Measurements from ENCODE around the gene BCL3. TPM values are rescaled to one million over a fixed set of nuclear protein-coding genes. Genes with fewer than 3 reads are reported as not detected.
"Not testable (repeated sequence)": the region's sequence is repeated elsewhere in the genome, so short reads cannot be mapped to it uniquely, and the experiment has no call there.

The BCL3 gene
- total RNA-seq, 2 experiments from 2014 or later = 63.4 to 66.6 TPM

DNA sequence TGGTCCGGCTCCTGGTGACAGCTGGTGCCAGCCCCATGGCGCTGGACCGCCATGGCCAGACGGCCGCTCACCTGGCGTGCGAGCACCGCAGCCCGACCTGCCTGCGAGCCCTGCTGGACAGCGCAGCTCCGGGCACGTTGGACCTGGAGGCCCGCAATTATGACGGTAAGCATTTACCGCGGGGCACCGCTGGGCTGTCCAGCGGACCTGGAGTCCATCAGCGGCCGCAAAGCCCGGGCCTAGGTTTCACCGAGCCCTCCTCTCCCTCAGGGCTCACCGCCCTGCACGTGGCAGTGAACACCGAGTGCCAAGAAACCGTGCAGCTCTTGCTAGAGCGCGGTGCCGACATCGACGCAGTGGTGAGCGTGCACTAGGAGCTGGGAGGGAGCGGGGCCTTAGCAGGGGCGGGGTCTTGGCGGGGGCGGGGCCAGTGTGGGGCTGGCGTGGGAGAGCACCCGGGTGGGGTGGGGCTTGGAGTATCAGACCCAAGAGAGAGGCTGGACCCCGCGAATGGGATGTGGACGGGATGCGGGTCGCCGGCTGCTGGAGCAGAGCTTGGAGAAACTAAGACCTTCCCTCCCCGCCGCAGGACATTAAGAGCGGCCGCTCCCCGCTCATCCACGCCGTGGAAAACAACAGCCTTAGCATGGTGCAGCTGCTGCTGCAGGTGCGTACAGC, 8.7 kb downstream of the BCL3 start:
- no peaks in the 10 kb centered on the region for H3K27me3 Mint-ChIP-seq
- peaks cover 65% of the 10 kb centered on the region for H3K4me1 Mint-ChIP-seq
- ChIA-PET POLR2A (interaction anchor here (1.6 kb wide), 1 partner anchor 10 kb away, joined by 5 read pairs; no protein-coding TSS in a partner anchor), CTCF (no interaction called here)
- peaks cover 73% of the 10 kb centered on the region for H3K36me3 Mint-ChIP-seq (ENCODE audit: low read depth)
- H3K27ac Mint-ChIP-seq = peak overlapping the region; percentile 61
- H3K9me3 Mint-ChIP-seq = no peaks in the 10 kb centered on the region
- H3K4me3 Mint-ChIP-seq = no peak overlapping the region
- DNase-seq = no peak

DNA sequence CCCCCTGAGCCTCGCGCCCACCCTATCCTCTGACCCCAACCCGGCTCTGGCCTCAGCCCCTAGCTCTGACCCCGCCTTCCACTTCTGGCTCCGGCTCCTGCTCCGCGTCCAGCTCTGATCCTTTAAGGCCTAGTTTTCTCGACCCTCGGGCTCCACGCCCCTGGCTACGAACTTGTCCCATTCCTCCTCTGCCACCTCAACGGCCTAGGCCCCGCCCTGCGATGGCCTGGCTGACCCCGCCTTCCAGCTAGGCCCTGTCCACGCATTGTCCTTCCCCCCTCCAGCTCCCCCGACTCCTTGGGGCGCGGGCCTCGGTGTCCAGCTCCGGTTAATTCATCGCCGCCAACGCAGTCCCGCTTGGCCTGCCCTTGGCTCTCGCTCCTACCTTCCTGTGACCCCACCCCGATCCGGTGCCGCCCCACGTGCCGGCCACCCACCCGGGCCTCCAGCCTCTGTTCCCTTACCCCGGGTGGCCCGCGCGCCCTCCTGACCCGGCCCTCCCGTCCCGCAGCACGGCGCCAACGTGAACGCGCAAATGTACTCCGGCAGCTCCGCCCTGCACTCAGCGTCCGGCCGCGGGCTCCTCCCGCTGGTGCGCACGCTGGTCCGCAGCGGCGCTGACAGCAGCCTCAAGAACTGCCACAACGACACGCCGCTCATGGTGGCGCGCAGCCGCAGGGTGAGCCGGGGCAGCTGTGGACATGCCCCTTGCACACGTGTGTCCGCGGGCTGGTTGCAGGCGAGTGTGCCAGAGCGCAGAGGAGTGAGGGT, 9.4 kb downstream of the BCL3 start:
- no peak for DNase-seq
- no peaks in the 10 kb centered on the region for H3K27me3 Mint-ChIP-seq
- H3K9me3 Mint-ChIP-seq = no peaks in the 10 kb centered on the region
- H3K4me1 Mint-ChIP-seq = peaks cover 62% of the 10 kb centered on the region
- POLR2A ChIA-PET = interaction anchor here (1.6 kb wide), 1 partner anchor 9 kb away, joined by 5 read pairs; no protein-coding TSS in a partner anchor
- H3K27ac Mint-ChIP-seq = peak overlapping the region; percentile 61
- no peak overlapping the region for H3K4me3 Mint-ChIP-seq
- H3K36me3 Mint-ChIP-seq (ENCODE audit: low read depth) = peaks cover 69% of the 10 kb centered on the region
- CTCF ChIA-PET = no interaction called here

DNA sequence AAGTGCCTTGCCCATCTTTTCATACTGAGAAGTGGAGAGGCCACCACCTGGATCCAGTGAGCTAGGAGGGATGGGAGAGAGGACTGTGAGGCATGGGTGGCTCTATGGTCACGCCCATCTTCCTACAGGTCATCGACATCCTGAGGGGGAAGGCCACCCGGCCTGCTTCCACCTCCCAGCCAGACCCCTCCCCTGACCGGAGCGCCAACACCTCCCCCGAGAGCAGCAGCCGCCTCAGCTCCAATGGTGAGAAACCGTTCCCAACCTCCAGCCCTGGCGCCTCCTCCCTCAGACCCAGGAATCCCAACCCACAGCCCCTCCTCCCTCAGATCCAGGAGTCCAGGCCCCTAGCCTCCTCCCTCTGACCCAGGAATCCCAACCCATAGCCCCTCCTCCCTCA, 10.1 kb downstream of the BCL3 start:
- DNase-seq = no peak
- ChIA-PET POLR2A (interaction anchor here (1.6 kb wide), 1 partner anchor 9 kb away, joined by 5 read pairs; no protein-coding TSS in a partner anchor), CTCF (no interaction called here)
- Mint-ChIP-seq H3K36me3 (ENCODE audit: low read depth) (peaks cover 65% of the 10 kb centered on the region), H3K27ac (peak overlapping the region; percentile 10), H3K27me3 (no peaks in the 10 kb centered on the region), H3K4me3 (no peak overlapping the region), H3K4me1 (peaks cover 60% of the 10 kb centered on the region), H3K9me3 (no peaks in the 10 kb centered on the region)

DNA sequence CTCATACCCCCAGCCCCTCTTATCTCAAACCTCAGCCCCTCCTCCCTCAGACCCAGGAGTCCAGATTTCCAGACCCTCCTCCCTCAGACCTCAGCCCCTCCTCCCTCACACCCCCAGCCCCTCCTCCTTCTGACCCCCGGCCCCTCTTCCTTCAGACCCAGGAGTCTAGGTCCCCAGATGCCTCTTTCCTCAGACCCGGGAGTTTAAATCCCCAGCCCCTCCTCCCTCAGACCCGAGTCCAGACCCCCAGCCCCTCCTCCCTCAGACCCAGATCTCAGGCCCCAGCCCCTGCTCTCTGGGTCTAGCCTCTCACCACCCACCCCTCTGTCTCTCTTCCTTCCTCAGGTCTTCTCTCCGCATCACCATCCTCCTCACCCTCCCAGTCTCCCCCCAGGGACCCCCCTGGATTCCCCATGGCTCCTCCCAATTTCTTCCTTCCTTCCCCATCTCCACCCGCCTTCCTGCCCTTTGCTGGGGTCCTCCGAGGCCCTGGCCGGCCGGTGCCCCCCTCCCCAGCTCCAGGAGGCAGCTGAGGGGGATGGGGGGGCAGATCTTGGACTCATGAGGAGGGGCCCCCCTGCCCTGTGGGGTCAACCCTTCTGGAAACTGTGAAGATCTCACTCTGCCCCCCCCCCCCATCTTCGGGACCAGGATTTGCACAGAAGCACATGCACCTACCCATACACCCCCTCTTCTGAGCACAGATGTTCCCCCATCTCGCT, 10.7 kb downstream of the BCL3 start:
- H3K27me3 Mint-ChIP-seq = no peaks in the 10 kb centered on the region
- peak overlapping the region; percentile 45 for H3K27ac Mint-ChIP-seq
- ChIA-PET POLR2A (no interaction called here), CTCF (no interaction called here)
- no peak overlapping the region for H3K4me3 Mint-ChIP-seq
- no peaks in the 10 kb centered on the region for H3K9me3 Mint-ChIP-seq
- peaks cover 62% of the 10 kb centered on the region for H3K4me1 Mint-ChIP-seq
- DNase-seq = no peak
- peaks cover 60% of the 10 kb centered on the region for H3K36me3 Mint-ChIP-seq (ENCODE audit: low read depth)

DNA sequence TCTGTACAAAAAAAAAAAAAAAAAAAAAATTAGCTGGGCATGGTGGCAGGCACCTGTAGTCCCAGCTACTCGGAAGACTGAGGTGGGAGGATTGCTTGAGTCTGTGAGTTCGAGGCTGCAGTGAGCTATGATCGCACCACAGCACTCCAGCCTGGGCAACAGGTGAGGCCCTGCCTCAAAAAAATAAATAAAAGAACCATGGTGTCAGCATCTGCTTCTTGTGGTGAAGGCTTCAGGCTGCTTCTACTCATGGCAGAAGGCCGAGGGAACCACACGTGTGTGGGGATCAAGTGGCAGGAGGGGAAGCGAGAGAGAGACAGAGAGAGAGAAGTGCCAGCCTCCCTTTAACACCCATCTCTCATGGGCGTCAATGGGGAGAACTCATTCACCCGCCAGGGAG, 13.5 kb downstream of the BCL3 start:
- no peak overlapping the region for H3K4me3 Mint-ChIP-seq
- no peaks in the 10 kb centered on the region for H3K27me3 Mint-ChIP-seq
- no peak overlapping the region for H3K27ac Mint-ChIP-seq
- H3K4me1 Mint-ChIP-seq = peaks cover 50% of the 10 kb centered on the region
- ChIA-PET CTCF (interaction anchor here (0.7 kb wide), 1 partner anchor 375 kb away, joined by 3 read pairs; no protein-coding TSS in a partner anchor), POLR2A (interaction anchor here (0.9 to 1.5 kb wide), 2 partner anchors 9 to 38 kb away, joined by 3 read pairs; no protein-coding TSS in a partner anchor)
- peaks cover 43% of the 10 kb centered on the region for H3K36me3 Mint-ChIP-seq (ENCODE audit: low read depth)
- DNase-seq = no peak
- H3K9me3 Mint-ChIP-seq = no peaks in the 10 kb centered on the region

DNA sequence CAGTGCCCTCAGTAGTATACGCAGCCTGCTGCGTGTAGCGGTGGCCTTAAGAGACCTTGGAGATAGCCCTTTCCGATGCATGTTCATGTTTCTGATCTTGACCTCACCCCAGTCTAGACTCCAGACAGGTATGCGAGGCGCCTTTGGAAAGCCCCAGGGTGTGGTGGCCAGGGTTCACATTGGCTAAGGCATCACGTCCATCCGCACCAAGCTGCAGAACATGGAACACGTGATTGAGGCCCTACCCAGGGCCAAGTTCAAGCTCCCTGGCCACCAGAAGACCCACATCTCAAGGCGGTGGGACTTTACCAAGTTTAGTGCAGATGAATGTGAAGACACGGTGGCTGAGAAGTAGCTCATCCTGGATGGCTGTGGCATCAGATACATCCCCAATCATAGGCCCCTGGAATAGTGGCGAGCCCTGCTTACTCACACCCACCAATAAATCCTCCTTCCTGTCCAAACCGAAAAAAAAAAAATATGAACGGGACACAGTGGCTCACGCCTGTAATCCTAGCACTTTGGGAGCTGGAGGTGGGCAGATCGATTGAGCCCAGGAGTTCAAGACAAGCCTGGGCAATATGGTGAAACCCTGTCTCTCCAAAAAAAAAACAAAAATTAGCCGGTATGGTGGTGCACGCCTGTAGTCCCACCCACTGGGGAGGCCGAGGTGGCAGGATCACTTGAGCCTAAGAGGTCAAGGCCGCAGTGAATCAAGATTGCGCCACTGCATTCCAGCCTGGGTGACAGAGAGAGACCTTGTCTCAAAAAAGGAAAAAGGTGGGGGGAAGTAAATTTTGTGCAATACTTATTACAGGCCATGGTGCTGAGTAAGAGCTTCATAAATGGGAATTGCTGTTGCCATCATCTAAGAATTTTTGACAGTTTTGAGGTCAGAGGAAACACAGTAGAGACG, 16.8 kb downstream of the BCL3 start:
- H3K27me3 Mint-ChIP-seq = peaks cover 2% of the 10 kb centered on the region
- no peak overlapping the region for H3K27ac Mint-ChIP-seq
- peaks cover 61% of the 10 kb centered on the region for H3K4me1 Mint-ChIP-seq
- ChIA-PET CTCF (interaction anchor here (1.3 to 5.8 kb wide), 4 partner anchors 10 to 108 kb away, joined by 3 to 42 read pairs (median 5); no protein-coding TSS in a partner anchor), POLR2A (interaction anchor here (1.2 to 3.6 kb wide), 2 partner anchors 12 kb away, joined by 5 to 20 read pairs; no protein-coding TSS in a partner anchor)
- H3K36me3 Mint-ChIP-seq (ENCODE audit: low read depth) = peaks cover 31% of the 10 kb centered on the region
- no peak for DNase-seq
- H3K9me3 Mint-ChIP-seq = peaks cover 3% of the 10 kb centered on the region
- no peak overlapping the region for H3K4me3 Mint-ChIP-seq

DNA sequence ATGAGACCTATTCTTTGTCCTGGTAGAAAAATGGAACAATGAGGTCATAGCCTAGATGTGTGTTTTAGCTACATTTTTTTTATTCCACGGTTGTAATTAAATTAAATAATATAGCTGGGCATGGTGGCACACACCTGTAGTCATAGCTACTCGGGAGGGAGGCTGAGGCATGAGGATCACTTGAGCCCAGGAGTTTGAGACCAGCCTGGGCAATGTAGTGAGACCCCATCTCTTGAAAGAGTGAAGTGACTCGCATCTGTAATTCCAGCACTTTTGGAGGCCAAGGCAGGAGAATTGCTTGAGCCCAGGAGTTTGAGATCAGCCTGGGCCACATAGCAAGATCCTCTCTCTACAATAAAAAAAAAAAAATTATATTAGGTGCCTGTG, 17.4 kb downstream of the BCL3 start:
- no peak for DNase-seq
- POLR2A ChIA-PET = interaction anchor here (3.6 kb wide), 1 partner anchor 13 kb away, joined by 20 read pairs; no protein-coding TSS in a partner anchor
- H3K36me3 Mint-ChIP-seq (ENCODE audit: low read depth) = peaks cover 27% of the 10 kb centered on the region
- no peak overlapping the region for H3K4me3 Mint-ChIP-seq
- peaks cover 3% of the 10 kb centered on the region for H3K9me3 Mint-ChIP-seq
- CTCF ChIA-PET = interaction anchor here (0.5 to 5.8 kb wide), 6 partner anchors 11 to 109 kb away, joined by 3 to 42 read pairs (median 4); no protein-coding TSS in a partner anchor
- no peak overlapping the region for H3K27ac Mint-ChIP-seq
- peaks cover 62% of the 10 kb centered on the region for H3K4me1 Mint-ChIP-seq
- H3K27me3 Mint-ChIP-seq = peaks cover 2% of the 10 kb centered on the region

DNA sequence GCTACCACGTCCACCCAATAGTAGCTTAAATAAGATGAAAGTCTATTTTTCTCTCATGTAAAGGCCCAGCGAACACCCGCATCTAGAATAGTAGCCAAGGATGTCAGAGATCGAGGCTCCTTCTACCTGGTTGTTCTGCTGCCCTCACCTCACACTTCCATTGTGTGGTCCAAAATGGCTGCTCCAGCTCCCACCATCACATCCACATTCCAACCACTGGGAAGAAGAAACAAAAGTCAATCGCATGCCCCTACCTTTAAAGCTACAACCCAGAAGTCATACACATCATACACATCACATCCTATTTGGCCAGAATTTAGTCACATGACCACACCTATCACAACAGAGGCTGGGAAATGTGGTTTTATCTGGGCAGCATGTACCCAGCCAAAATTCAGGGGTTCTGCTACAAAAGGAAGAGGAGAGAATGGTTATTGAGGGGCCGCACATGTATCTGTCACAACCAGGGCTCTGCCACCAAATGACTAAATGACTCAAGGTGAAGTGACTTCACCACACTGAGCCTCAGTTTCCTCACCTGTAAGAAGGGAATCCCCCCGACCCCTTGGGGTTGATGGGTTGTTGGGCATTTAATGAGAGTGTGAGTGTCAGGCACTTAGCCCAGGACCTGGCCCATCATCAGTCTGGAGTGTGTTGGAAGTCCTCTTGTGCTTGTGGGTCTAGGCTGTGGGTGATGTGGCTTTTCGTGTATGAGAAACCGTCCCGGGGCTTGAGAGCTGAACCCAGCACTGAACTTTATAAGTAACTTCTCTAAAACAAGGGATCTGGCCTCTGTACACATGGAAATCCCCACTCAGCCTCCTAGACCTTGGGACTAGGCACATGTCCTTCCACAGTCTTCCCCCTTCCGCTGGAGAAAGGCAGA, 19.0 kb downstream of the BCL3 start:
- peaks cover 58% of the 10 kb centered on the region for H3K4me1 Mint-ChIP-seq

DNA sequence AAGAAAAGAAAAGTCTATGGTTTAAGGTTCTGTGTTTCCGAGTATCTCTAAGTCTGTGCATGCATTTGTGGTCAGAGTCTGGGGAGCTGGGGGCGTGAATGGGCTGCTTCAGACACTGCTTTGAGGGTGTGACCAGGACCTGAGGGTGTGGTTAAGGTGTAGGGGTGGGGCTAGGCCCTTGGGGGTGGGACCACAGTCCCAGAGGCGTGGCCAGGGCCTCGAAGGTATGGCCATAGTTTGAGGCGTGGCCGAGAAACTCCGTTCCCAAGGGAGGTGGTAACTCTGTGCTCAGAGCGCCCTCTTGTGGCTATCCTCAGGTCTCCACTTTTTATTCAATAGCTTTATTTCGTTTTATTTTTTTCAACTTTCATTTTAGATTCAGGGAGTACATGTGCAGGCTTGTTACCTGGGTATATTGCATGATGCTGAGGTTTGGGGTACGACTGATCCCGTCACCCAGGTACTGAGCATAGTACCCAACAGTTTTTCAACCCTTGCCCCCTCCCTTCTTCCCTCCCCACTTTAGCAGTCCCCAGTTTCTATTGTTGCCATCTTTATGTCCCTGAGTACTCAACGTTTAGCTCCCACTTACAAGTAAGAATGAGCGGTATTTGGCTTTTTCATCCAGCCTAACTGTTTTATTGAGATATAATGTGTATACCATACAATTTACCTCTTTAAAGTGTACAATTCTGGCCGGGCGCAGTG, 22.2 kb downstream of the BCL3 start:
- ChIA-PET CTCF (interaction anchor here (0.6 to 6.9 kb wide), 34 partner anchors 9 to 199 kb away, joined by 3 to 336 read pairs (median 6); partner anchors contain the start of genes NECTIN2 and PVR), POLR2A (interaction anchor here (1.0 to 6.2 kb wide), 7 partner anchors 16 to 119 kb away, joined by 3 to 84 read pairs (median 8); partner anchors contain the start of gene BCL3)
- Mint-ChIP-seq H3K9me3 (peaks cover 3% of the 10 kb centered on the region), H3K27ac (peak overlapping the region; percentile 58), H3K27me3 (peaks cover 8% of the 10 kb centered on the region), H3K4me3 (peak overlapping the region; percentile 48), H3K36me3 (ENCODE audit: low read depth) (peaks cover 10% of the 10 kb centered on the region), H3K4me1 (peaks cover 40% of the 10 kb centered on the region)
- peak; percentile 99 for DNase-seq

More for the DNA sequence above, 19.0 kb downstream of the BCL3 start:
- POLR2A ChIA-PET = interaction anchor here (1.0 to 3.6 kb wide), 3 partner anchors 10 to 44 kb away, joined by 5 to 20 read pairs (median 6); no protein-coding TSS in a partner anchor
- H3K36me3 Mint-ChIP-seq (ENCODE audit: low read depth) = peaks cover 18% of the 10 kb centered on the region
- CTCF ChIA-PET = interaction anchor here (1.0 to 5.8 kb wide), 3 partner anchors 14 to 78 kb away, joined by 3 to 42 read pairs (median 5); no protein-coding TSS in a partner anchor
- peak; percentile 30 for DNase-seq
- peaks cover 2% of the 10 kb centered on the region for H3K27me3 Mint-ChIP-seq
- H3K27ac Mint-ChIP-seq = peak overlapping the region; percentile 25
- peaks cover 3% of the 10 kb centered on the region for H3K9me3 Mint-ChIP-seq
- no peak overlapping the region for H3K4me3 Mint-ChIP-seq

DNA sequence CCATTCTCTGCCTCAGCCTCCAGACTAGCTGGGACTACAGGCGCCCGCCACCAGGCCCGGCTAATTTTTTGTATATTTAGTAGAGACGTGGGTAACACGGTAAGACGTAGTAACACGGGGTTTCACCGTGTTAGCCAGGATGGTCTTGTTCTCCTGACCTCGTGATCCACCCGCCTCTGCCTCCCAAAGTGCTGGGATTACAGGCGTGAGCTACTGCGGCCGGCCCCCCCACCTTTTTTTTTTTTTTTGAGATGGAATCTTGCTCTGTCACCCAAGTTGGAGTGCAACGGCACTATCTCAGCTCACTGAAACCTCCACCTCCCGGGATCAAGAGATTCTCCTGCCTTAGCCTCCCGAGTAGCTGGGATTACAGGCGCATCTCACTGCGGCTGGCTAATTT, 23.6 kb downstream of the BCL3 start:
- ChIA-PET POLR2A (interaction anchor here (2.0 to 6.2 kb wide), 2 partner anchors 48 to 83 kb away, joined by 5 to 84 read pairs; no protein-coding TSS in a partner anchor), CTCF (interaction anchor here (0.5 to 6.9 kb wide), 10 partner anchors 10 to 142 kb away, joined by 3 to 336 read pairs (median 19); no protein-coding TSS in a partner anchor)
- H3K27me3 Mint-ChIP-seq, DNase-seq, H3K4me3 Mint-ChIP-seq, H3K27ac Mint-ChIP-seq, H3K9me3 Mint-ChIP-seq: not testable (repeated sequence)
- Mint-ChIP-seq H3K36me3 (ENCODE audit: low read depth) (peaks cover 10% of the 10 kb centered on the region), H3K4me1 (peaks cover 39% of the 10 kb centered on the region)
